Endometrial microvascular endothelial cells (primary cell): ENCODE measurements around the gene NOL4L. TPM values are rescaled to one million over a fixed set of nuclear protein-coding genes. Genes with fewer than 3 reads are reported as not detected.
"Not testable (repeated sequence)": the region's sequence is repeated elsewhere in the genome, so short reads cannot be mapped to it uniquely, and the experiment has no call there.

ENCODE experiments used
- in situ Hi-C: cut with HindIII; loops from 2 replicates; pipeline ENCODE4 v1.10.0; 2017; ENCODE audit warnings: low sequenced_read_pairs, low pct_unique_long_range_greater_than_20kb; ENCODE audit errors: inconsistent ontology term
- total RNA-seq: library from RNA; depleted of rRNA; stranded (reverse); fragments of >200 nt; gene quantifications from one replicate; pipeline ENCODE4 v1.2.3, GENCODE V29; 2015; ENCODE audit errors: inconsistent ontology term

The NOL4L gene
- total RNA-seq, 1 donor from 2014 or later, result 25.6 TPM

- in situ Hi-C loops, result no loop called here
Observed at GRCh38 chr20:32505723-32506473, 79.2 kb downstream of the NOL4L start.

GRCh38 chr20:32501709-32502108 lies 83.4 kb downstream of the NOL4L start:
- in situ Hi-C loops, result no loop called here

- in situ Hi-C loops, result no loop called here
Observed at GRCh38 chr20:32497589-32498224, 87.4 kb downstream of the NOL4L start.

- in situ Hi-C loops, result no loop called here
Observed at GRCh38 chr20:32496811-32497533, 88.2 kb downstream of the NOL4L start.

GRCh38 chr20:32495949-32496348 lies 89.2 kb downstream of the NOL4L start:
- in situ Hi-C loops, result no loop called here

GRCh38 chr20:32495217-32495565 lies 89.9 kb downstream of the NOL4L start:
- in situ Hi-C loops, result no loop called here

- in situ Hi-C loops, result no loop called here
Observed at GRCh38 chr20:32494483-32495216, 90.5 kb downstream of the NOL4L start.

- in situ Hi-C loops, result no loop called here
Observed at GRCh38 chr20:32493356-32493755, 91.8 kb downstream of the NOL4L start.

GRCh38 chr20:32491764-32492151 lies 93.4 kb downstream of the NOL4L start:
- in situ Hi-C loops, result not testable (repeated sequence)

- in situ Hi-C loops, result no loop called here
Observed at GRCh38 chr20:32490942-32491763, 94.0 kb downstream of the NOL4L start.

- in situ Hi-C loops, result no loop called here
Observed at GRCh38 chr20:32488066-32488838, 96.9 kb downstream of the NOL4L start.

GRCh38 chr20:32487381-32487780 lies 97.8 kb downstream of the NOL4L start:
- in situ Hi-C loops, result no loop called here

GRCh38 chr20:32485770-32486478 lies 99.2 kb downstream of the NOL4L start:
- in situ Hi-C loops, result no loop called here

- in situ Hi-C loops, result no loop called here
Observed at GRCh38 chr20:32484958-32485769, 100.0 kb downstream of the NOL4L start.

GRCh38 chr20:32484225-32484957 lies 100.7 kb downstream of the NOL4L start:
- in situ Hi-C loops, result no loop called here
